GM12872 (cell line): ENCODE results near the gene PRKCA.

ENCODE experiments used
- CTCF ChIP-seq: IDR thresholded peaks from 3 replicates; pipeline ENCODE4 v1.5.1; 2011; ENCODE audit warnings: low read depth, mild to moderate bottlenecking, low read length, moderate library complexity; ENCODE audit not compliant: insufficient read depth

Gene PRKCA

GRCh38 chr17:66612993-66613392 is 310.6 kb downstream of the PRKCA start:
- TF ChIP-seq CTCF: no peak

- no peak for TF ChIP-seq CTCF
Observed at GRCh38 chr17:66614469-66614868, 312.1 kb downstream of the PRKCA start.

- no peak for TF ChIP-seq CTCF
Observed at GRCh38 chr17:66619206-66619605, 316.8 kb downstream of the PRKCA start.

- no peak for TF ChIP-seq CTCF
Observed at GRCh38 chr17:66620528-66620927, 318.1 kb downstream of the PRKCA start.

- no peak for TF ChIP-seq CTCF
Observed at GRCh38 chr17:66625311-66625767, 322.9 kb downstream of the PRKCA start.

- TF ChIP-seq CTCF: no peak
Observed at GRCh38 chr17:66627985-66628384, 325.6 kb downstream of the PRKCA start.

GRCh38 chr17:66629762-66630161 is 327.3 kb downstream of the PRKCA start:
- TF ChIP-seq CTCF: no peak

- TF ChIP-seq CTCF: no peak
Observed at GRCh38 chr17:66630379-66630778, 328.0 kb downstream of the PRKCA start.
